Liver (tissue), 3 donors: ENCODE data around the gene TNFRSF25.

Experiments
- CTCF ChIP-seq: fragments of 150-350 bp; IDR thresholded peaks from 2 replicates; pipeline ENCODE4 v1.5.1; 2017; ENCODE audit warnings: improper control_type of control experiment, low read depth, low read length; ENCODE audit not compliant: missing input control
- EGR1 ChIP-seq, 2 donors: IDR thresholded peaks; 2 replicates each; pipeline ENCODE4 v1.6.1; 2016 to 2018; ENCODE audit warnings: antibody characterized with exemption in 2 of 2, low read depth in 2 of 2
- FOXA1 ChIP-seq: IDR thresholded peaks from 2 replicates; pipeline ENCODE4 v1.6.1; 2016; ENCODE audit warnings: antibody characterized with exemption
- FOXA2 ChIP-seq: IDR thresholded peaks from 2 replicates; pipeline ENCODE4 v1.6.1; 2016; ENCODE audit warnings: antibody characterized with exemption
- GABPA ChIP-seq, 2 donors: IDR thresholded peaks in 1 of 2; conservative IDR thresholded peaks in 1 of 2; 2 replicates each; pipeline ENCODE4 v1.6.1; 2016; ENCODE audit warnings: antibody characterized with exemption in 2 of 2, mild to moderate bottlenecking in 1 of 2, moderate library complexity in 1 of 2
- HNF4G ChIP-seq: IDR thresholded peaks from 2 replicates; pipeline ENCODE4 v1.6.1; 2016; ENCODE audit warnings: antibody characterized with exemption
- JUND ChIP-seq, 2 donors: IDR thresholded peaks; 2 replicates each; pipeline ENCODE4 v1.6.1; 2016; ENCODE audit warnings: antibody characterized with exemption in 2 of 2
- MAX ChIP-seq: IDR thresholded peaks from 2 replicates; pipeline ENCODE4 v1.6.1; 2016; ENCODE audit warnings: antibody characterized with exemption
- RAD21 ChIP-seq, 2 donors: IDR thresholded peaks; 2 replicates each; pipeline ENCODE4 v1.6.1; 2016; ENCODE audit warnings: antibody characterized with exemption in 2 of 2, mild to moderate bottlenecking in 2 of 2
- TAF1 ChIP-seq: conservative IDR thresholded peaks from 2 replicates; pipeline ENCODE4 v1.6.1; 2016; ENCODE audit warnings: antibody characterized with exemption, mild to moderate bottlenecking
- YY1 ChIP-seq: IDR thresholded peaks from 2 replicates; pipeline ENCODE4 v1.6.1; 2016; ENCODE audit warnings: antibody characterized with exemption, mild to moderate bottlenecking
- ZBTB33 ChIP-seq: IDR thresholded peaks from 2 replicates; pipeline ENCODE4 v1.6.1; 2016; ENCODE audit warnings: antibody characterized with exemption
- TF ChIP-seq, protein P1 (sequence below): IDR thresholded peaks from 2 replicates; pipeline ENCODE4 v1.6.1; 2016; ENCODE audit warnings: antibody characterized with exemption
- TF ChIP-seq, protein P2 (sequence below): IDR thresholded peaks from 2 replicates; pipeline ENCODE4 v1.6.1; 2016; ENCODE audit warnings: antibody characterized with exemption, mild to moderate bottlenecking
- donor health status: healthy.
- donor health status: healthy.

DNA sequence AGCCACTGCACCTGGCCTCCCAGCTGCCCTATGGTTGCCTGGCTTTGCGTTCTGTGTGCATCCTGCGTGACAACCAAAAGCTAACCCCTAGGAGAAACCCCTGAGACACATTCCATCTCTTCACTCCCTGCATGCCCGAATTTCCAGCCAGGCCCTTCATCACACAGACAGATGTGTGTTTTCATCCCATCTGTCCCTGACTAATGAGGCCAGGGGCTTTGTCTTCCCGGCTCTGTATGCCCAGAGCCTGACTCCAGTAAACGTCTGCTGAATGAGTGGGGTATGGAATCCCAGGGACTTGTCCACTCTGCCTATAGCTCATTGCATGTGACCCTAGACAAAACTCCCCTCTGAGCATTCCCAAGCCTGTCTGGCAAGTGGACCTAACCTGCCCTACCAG, 31.8 kb downstream of the TNFRSF25 start:
- no peak for TF ChIP-seq CTCF
- no peak for TF ChIP-seq YY1
- TF ChIP-seq HNF4G = no peak
- no peak for TF ChIP-seq TAF1
- no peak for TF ChIP-seq RAD21 (IDR thresholded peaks at IDR 0.05)
- TF ChIP-seq GABPA (IDR thresholded peaks at IDR 0.05 in 1 of 2, conservative IDR thresholded peaks at IDR 0.05 in 1 of 2) = no peak
- TF ChIP-seq, protein P1, sequence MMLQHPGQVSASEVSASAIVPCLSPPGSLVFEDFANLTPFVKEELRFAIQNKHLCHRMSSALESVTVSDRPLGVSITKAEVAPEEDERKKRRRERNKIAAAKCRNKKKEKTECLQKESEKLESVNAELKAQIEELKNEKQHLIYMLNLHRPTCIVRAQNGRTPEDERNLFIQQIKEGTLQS = no peak
- TF ChIP-seq FOXA1 = no peak
- TF ChIP-seq MAX = no peak
- TF ChIP-seq JUND (IDR thresholded peaks at IDR 0.05) = no peak
- TF ChIP-seq, protein P2, sequence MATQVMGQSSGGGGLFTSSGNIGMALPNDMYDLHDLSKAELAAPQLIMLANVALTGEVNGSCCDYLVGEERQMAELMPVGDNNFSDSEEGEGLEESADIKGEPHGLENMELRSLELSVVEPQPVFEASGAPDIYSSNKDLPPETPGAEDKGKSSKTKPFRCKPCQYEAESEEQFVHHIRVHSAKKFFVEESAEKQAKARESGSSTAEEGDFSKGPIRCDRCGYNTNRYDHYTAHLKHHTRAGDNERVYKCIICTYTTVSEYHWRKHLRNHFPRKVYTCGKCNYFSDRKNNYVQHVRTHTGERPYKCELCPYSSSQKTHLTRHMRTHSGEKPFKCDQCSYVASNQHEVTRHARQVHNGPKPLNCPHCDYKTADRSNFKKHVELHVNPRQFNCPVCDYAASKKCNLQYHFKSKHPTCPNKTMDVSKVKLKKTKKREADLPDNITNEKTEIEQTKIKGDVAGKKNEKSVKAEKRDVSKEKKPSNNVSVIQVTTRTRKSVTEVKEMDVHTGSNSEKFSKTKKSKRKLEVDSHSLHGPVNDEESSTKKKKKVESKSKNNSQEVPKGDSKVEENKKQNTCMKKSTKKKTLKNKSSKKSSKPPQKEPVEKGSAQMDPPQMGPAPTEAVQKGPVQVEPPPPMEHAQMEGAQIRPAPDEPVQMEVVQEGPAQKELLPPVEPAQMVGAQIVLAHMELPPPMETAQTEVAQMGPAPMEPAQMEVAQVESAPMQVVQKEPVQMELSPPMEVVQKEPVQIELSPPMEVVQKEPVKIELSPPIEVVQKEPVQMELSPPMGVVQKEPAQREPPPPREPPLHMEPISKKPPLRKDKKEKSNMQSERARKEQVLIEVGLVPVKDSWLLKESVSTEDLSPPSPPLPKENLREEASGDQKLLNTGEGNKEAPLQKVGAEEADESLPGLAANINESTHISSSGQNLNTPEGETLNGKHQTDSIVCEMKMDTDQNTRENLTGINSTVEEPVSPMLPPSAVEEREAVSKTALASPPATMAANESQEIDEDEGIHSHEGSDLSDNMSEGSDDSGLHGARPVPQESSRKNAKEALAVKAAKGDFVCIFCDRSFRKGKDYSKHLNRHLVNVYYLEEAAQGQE = no peak
- TF ChIP-seq FOXA2 = no peak
- no peak for TF ChIP-seq EGR1 (IDR thresholded peaks at IDR 0.05; ENCODE audit: low read depth in 2 of 2)
- no peak for TF ChIP-seq ZBTB33
